K562 (cell line): ENCODE measurements around the gene SFXN3. TPM values are rescaled to one million over a fixed set of nuclear protein-coding genes. Genes with fewer than 3 reads are reported as not detected.
A peak's percentile ranks its signal among the peaks of the same experiment; 100 is the strongest.
"Not testable (repeated sequence)": the region's sequence is repeated elsewhere in the genome, so short reads cannot be mapped to it uniquely, and the experiment has no call there.

Source experiments
- DDX20 ChIP-seq: fragments of 450-650 bp; IDR thresholded peaks from 2 replicates; pipeline ENCODE4 v1.6.1; 2016; ENCODE audit warnings: missing genetic modification characterization, low read depth, mild to moderate bottlenecking, missing compliant biosample characterization, moderate library complexity
- HIVEP1 ChIP-seq: fragments of 250-450 bp; sonication (Bioruptor Pico); IDR thresholded peaks from 2 replicates; pipeline ENCODE4 v1.4.0; 2020; ENCODE audit warnings: mild to moderate bottlenecking
- KLF6 ChIP-seq: fragments of 250-450 bp; sonication (Bioruptor Pico); IDR thresholded peaks from 2 replicates; pipeline ENCODE4 v1.4.0; 2020; ENCODE audit warnings: mild to moderate bottlenecking, moderate library complexity, borderline replicate concordance
- MEF2D ChIP-seq: conservative IDR thresholded peaks from 2 replicates; pipeline ENCODE4 v1.6.1; 2016; ENCODE audit warnings: low read depth, missing genetic modification characterization, missing compliant biosample characterization
- NR4A1 ChIP-seq, 2 experiments: fragments of 250-450 bp in 1 of 2; fragments of 450-650 bp in 1 of 2; sonication (Bioruptor Pico) in 1 of 2; IDR thresholded peaks; 2 replicates each; pipeline versions ENCODE4 v1.4.0 to v1.6.1; 2016 to 2020; ENCODE audit warnings: mild to moderate bottlenecking in 2 of 2, missing compliant biosample characterization in 1 of 2, missing genetic modification characterization in 1 of 2, moderate library complexity in 1 of 2
- SMAD3 ChIP-seq: fragments of 450-650 bp; formaldehyde crosslinking; conservative IDR thresholded peaks from 2 replicates; pipeline ENCODE4 v1.4.0; 2020; ENCODE audit warnings: mild to moderate bottlenecking
- TCF3 ChIP-seq: sonication (generic); formaldehyde crosslinking; IDR thresholded peaks from 2 replicates; pipeline ENCODE4 v1.4.0; 2020; ENCODE audit warnings: mild to moderate bottlenecking, missing genetic modification reagents
- TEAD1 ChIP-seq, 2 experiments: fragments of 450-650 bp in 1 of 2; sonication (generic) in 1 of 2; formaldehyde crosslinking; IDR thresholded peaks; 2 replicates each; pipeline versions ENCODE4 v1.4.0 to v1.8.0; 2020 to 2022; ENCODE audit warnings: mild to moderate bottlenecking in 2 of 2, missing genetic modification reagents in 1 of 2
- ZBTB7A ChIP-seq: IDR thresholded peaks from 2 replicates; pipeline ENCODE4 v1.6.1; 2011; ENCODE audit warnings: low read depth, mild to moderate bottlenecking, low read length, moderate library complexity, borderline replicate concordance; ENCODE audit not compliant: control insufficient read depth
- ZNF583 ChIP-seq: fragments of 250-450 bp; sonication (Bioruptor Pico); IDR thresholded peaks from 2 replicates; pipeline ENCODE4 v1.4.0; 2020
- ZNF79 ChIP-seq: fragments of 250-450 bp; sonication (Bioruptor Pico); IDR thresholded peaks from 2 replicates; pipeline ENCODE4 v1.4.0; 2020; ENCODE audit warnings: low read depth, mild to moderate bottlenecking, moderate library complexity
- polyA plus RNA-seq, 8 experiments: library from polyadenylated mRNA; depleted of rRNA in 4 of 8; stranded (reverse) in 5 of 8; unstranded in 3 of 8; fragments of >200 nt; fragmentation: Nextera tagmentation in 2 of 8; fragmentation: Illumina TruSeq in 1 of 8; extraction: Ambion mirVana in 2 of 8; extraction: Trizol in 1 of 8; gene quantifications; 2 replicates each; pipeline versions ENCODE4 v1.2.1 to v1.2.3, GENCODE V29; 2011 to 2014; ENCODE audit warnings: inconsistent platforms in 1 of 8, missing spikeins in 1 of 8
- total RNA-seq, 7 experiments: library from RNA; depleted of rRNA in 6 of 7; stranded (reverse); fragments of >200 nt in 6 of 7; fragmentation: Illumina TruSeq in 2 of 7; extraction: Trizol in 2 of 7; gene quantifications; 2 replicates each; pipeline versions ENCODE4 v1.2.1 to v1.2.3, GENCODE V29; 2011 to 2021; ENCODE audit warnings: low replicate concordance in 1 of 7
- TF ChIP-seq, protein P1 (sequence below), 3 experiments: fragments of 200-800 bp in 1 of 3; sonication (Bioruptor generic) in 1 of 3; sonication (generic) in 1 of 3; formaldehyde crosslinking in 1 of 3; IDR thresholded peaks; 2 replicates each; pipeline versions ENCODE4 v1.6.1 to v1.8.0; 2016 to 2022; ENCODE audit warnings: mild to moderate bottlenecking in 2 of 3, missing compliant biosample characterization in 2 of 3, missing genetic modification characterization in 2 of 3, missing genetic modification reagents in 1 of 3
- TF ChIP-seq, protein P2 (sequence below): fragments of 200-800 bp; sonication (Bioruptor generic); IDR thresholded peaks from 2 replicates; pipeline ENCODE4 v1.6.1; 2017; ENCODE audit warnings: missing genetic modification characterization, missing compliant biosample characterization

SFXN3 gene
- total and polyA plus RNA-seq, 9 of the 15 experiments (the other 6 are each of a cell fraction or from before 2014, with no cell fraction given) = 0.24 to 4.6 (median 0.86) TPM

DNA sequence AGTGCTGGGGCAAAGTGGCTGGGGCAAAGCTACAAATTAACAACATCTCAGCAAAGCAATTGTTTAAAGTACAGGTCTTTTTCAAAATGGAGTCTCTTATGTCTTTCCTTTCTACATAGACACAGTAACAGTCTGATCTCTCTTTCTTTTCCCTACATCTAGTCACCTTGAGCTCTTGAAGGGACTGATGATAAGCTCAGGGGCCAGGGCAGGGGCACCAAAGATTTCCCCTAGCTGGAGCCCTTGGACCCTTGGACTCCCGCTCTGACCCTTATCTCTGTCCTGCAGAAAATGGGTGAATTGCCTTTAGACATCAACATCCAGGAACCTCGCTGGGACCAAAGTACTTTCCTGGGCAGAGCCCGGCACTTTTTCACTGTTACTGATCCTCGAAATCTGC is 3.4 kb downstream of the SFXN3 start (continued):
- peak; percentile 47; the same call in 1 of the 2 replicates for TF ChIP-seq DDX20 (tag)
- TF ChIP-seq KLF6 (CRISPR knock-in tag) = peak; percentile 76; the same call in 1 of the 2 replicates
- 0 out of 4 replicates have a peak, but pooled peaks of 1 of the 2 experiments have one; percentile 18 for TF ChIP-seq TEAD1 (CRISPR knock-in tag; IDR thresholded peaks at IDR 0.05)
- peak; percentile 38; the same call in 1 of the 2 replicates for TF ChIP-seq ZBTB7A
- TF ChIP-seq MEF2D (tag) = 0 out of 2 replicates have a peak, but pooled peaks have one; percentile 47
- TF ChIP-seq ZNF583 (CRISPR knock-in tag) = 0 out of 2 replicates have a peak, but pooled peaks have one; percentile 43
- 0 out of 2 replicates have a peak, but pooled peaks have one; percentile 25 for TF ChIP-seq HIVEP1
- not testable (repeated sequence) for TF ChIP-seq NR4A1 (CRISPR knock-in tag; IDR thresholded peaks at IDR 0.05)
- peak; percentile 87 for TF ChIP-seq NR4A1 (tag; IDR thresholded peaks at IDR 0.05)
- 0 out of 2 replicates have a peak, but pooled peaks have one; percentile 55 for TF ChIP-seq SMAD3 (CRISPR knock-in tag)
- peak; percentile 34; the same call in 1 of the 2 replicates for TF ChIP-seq TCF3 (CRISPR knock-in tag)
- TF ChIP-seq, protein P1, sequence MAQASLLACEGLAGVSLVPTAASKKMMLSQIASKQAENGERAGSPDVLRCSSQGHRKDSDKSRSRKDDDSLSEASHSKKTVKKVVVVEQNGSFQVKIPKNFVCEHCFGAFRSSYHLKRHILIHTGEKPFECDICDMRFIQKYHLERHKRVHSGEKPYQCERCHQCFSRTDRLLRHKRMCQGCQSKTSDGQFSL (CRISPR knock-in tag; IDR thresholded peaks at IDR 0.05) = not testable (repeated sequence)
- TF ChIP-seq, protein P1 (tag; IDR thresholded peaks at IDR 0.05) = peak in 1 of 2 experiments; percentile 56; a peak in 1 of 4 replicates
- TF ChIP-seq ZNF79 (CRISPR knock-in tag) = peak; percentile 54; the same call in 1 of the 2 replicates
- TF ChIP-seq, protein P2, sequence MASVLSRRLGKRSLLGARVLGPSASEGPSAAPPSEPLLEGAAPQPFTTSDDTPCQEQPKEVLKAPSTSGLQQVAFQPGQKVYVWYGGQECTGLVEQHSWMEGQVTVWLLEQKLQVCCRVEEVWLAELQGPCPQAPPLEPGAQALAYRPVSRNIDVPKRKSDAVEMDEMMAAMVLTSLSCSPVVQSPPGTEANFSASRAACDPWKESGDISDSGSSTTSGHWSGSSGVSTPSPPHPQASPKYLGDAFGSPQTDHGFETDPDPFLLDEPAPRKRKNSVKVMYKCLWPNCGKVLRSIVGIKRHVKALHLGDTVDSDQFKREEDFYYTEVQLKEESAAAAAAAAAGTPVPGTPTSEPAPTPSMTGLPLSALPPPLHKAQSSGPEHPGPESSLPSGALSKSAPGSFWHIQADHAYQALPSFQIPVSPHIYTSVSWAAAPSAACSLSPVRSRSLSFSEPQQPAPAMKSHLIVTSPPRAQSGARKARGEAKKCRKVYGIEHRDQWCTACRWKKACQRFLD (CRISPR knock-in tag) = 0 out of 2 replicates have a peak, but pooled peaks have one; percentile 45
